Measurements from ENCODE around the gene OR5K4.

GRCh38 chr3:98343647-98344507 lies 9.8 kb upstream of the OR5K4 start:
- TF ChIP-seq, protein P1, sequence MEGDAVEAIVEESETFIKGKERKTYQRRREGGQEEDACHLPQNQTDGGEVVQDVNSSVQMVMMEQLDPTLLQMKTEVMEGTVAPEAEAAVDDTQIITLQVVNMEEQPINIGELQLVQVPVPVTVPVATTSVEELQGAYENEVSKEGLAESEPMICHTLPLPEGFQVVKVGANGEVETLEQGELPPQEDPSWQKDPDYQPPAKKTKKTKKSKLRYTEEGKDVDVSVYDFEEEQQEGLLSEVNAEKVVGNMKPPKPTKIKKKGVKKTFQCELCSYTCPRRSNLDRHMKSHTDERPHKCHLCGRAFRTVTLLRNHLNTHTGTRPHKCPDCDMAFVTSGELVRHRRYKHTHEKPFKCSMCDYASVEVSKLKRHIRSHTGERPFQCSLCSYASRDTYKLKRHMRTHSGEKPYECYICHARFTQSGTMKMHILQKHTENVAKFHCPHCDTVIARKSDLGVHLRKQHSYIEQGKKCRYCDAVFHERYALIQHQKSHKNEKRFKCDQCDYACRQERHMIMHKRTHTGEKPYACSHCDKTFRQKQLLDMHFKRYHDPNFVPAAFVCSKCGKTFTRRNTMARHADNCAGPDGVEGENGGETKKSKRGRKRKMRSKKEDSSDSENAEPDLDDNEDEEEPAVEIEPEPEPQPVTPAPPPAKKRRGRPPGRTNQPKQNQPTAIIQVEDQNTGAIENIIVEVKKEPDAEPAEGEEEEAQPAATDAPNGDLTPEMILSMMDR (IDR thresholded peaks at IDR 0.05) = no peak
- TF ChIP-seq EP300 (IDR thresholded peaks at IDR 0.05) (no peak), POLR2A (IDR thresholded peaks at IDR 0.05) (no peak)

All from ovary (tissue), 3 donors.